C4-2B (cell line): ENCODE results near the gene ZNF844.

Experiments used
- CTCF ChIP-seq: fragments of 450-650 bp; conservative IDR thresholded peaks from 2 replicates; pipeline ENCODE4 v1.5.1; 2017; ENCODE audit warnings: mild to moderate bottlenecking
- ZFX ChIP-seq: fragments of 450-650 bp; IDR thresholded peaks from 2 replicates; pipeline ENCODE4 v1.6.1; 2017

- TF ChIP-seq CTCF (no peak), ZFX (no peak)
Measured at GRCh38 chr19:12112701-12113100, 48.2 kb downstream of the ZNF844 start.
